Liver (tissue), 9 donors: ENCODE measurements around the gene SORL1. TPM values are rescaled to one million over a fixed set of nuclear protein-coding genes. Genes with fewer than 3 reads are reported as not detected.

Experiments
- DNase-seq: peaks from one replicate; pipeline ENCODE4 v3.0.0-alpha.2; 2017; ENCODE audit warnings: low spot score
- H3K27ac ChIP-seq, 2 donors: one replicate each; pipeline ENCODE4 v1.7.0; 2013; ENCODE audit warnings: inconsistent platforms in 2 of 2, low read length in 2 of 2, control low read depth in 1 of 2, low read depth in 1 of 2, mild to moderate bottlenecking in 1 of 2
- H3K27me3 ChIP-seq, 4 donors: one replicate each; pipeline versions ENCODE4 v1.6.1 to v1.7.0; 2013; ENCODE audit warnings: low read length in 3 of 4, inconsistent platforms in 1 of 4, mild to moderate bottlenecking in 1 of 4, moderate library complexity in 1 of 4; ENCODE audit not compliant: control insufficient read depth in 4 of 4, insufficient read depth in 4 of 4
- H3K36me3 ChIP-seq, 4 donors: one replicate each; pipeline versions ENCODE4 v1.6.1 to v1.7.0; 2013; ENCODE audit warnings: low read length in 3 of 4, mild to moderate bottlenecking in 3 of 4, low read depth in 1 of 4, moderate library complexity in 1 of 4; ENCODE audit not compliant: control insufficient read depth in 4 of 4, insufficient read depth in 3 of 4
- H3K4me1 ChIP-seq, 4 donors: one replicate each; pipeline versions ENCODE4 v1.6.1 to v1.7.0; 2013; ENCODE audit warnings: low read length in 3 of 4, mild to moderate bottlenecking in 3 of 4, moderate library complexity in 1 of 4; ENCODE audit not compliant: control insufficient read depth in 4 of 4, insufficient read depth in 4 of 4
- H3K4me3 ChIP-seq, 3 donors: one replicate each; pipeline versions ENCODE4 v1.6.1 to v1.7.0; 2013; ENCODE audit warnings: low read length in 3 of 3, control low read depth in 1 of 3, low read depth in 1 of 3, mild to moderate bottlenecking in 1 of 3
- H3K9ac ChIP-seq, 2 donors: one replicate each; pipeline ENCODE4 v1.7.0; 2013; ENCODE audit warnings: low read length in 2 of 2, mild to moderate bottlenecking in 2 of 2, moderate library complexity in 2 of 2, control low read depth in 1 of 2, low read depth in 1 of 2
- H3K9me3 ChIP-seq, 4 donors: one replicate each; pipeline versions ENCODE4 v1.6.1 to v1.7.0; 2013; ENCODE audit warnings: low read length in 3 of 4; ENCODE audit not compliant: control insufficient read depth in 4 of 4
- FOXA2 ChIP-seq: IDR thresholded peaks from 2 replicates; pipeline ENCODE4 v1.6.1; 2016; ENCODE audit warnings: antibody characterized with exemption
- GABPA ChIP-seq, 2 donors: IDR thresholded peaks in 1 of 2; conservative IDR thresholded peaks in 1 of 2; 2 replicates each; pipeline ENCODE4 v1.6.1; 2016; ENCODE audit warnings: antibody characterized with exemption in 2 of 2, mild to moderate bottlenecking in 1 of 2, moderate library complexity in 1 of 2
- HNF4A ChIP-seq, 2 donors: conservative IDR thresholded peaks; 2 replicates each; pipeline ENCODE4 v1.6.1; 2016; ENCODE audit warnings: antibody characterized with exemption in 2 of 2, mild to moderate bottlenecking in 2 of 2
- HNF4G ChIP-seq: IDR thresholded peaks from 2 replicates; pipeline ENCODE4 v1.6.1; 2016; ENCODE audit warnings: antibody characterized with exemption
- JUND ChIP-seq, 2 donors: IDR thresholded peaks; 2 replicates each; pipeline ENCODE4 v1.6.1; 2016; ENCODE audit warnings: antibody characterized with exemption in 2 of 2
- NR2F2 ChIP-seq: IDR thresholded peaks from 2 replicates; pipeline ENCODE4 v1.6.1; 2016; ENCODE audit warnings: antibody characterized with exemption
- RAD21 ChIP-seq, 2 donors: IDR thresholded peaks; 2 replicates each; pipeline ENCODE4 v1.6.1; 2016; ENCODE audit warnings: antibody characterized with exemption in 2 of 2, mild to moderate bottlenecking in 2 of 2
- RXRA ChIP-seq, 2 donors: IDR thresholded peaks; 2 replicates each; pipeline ENCODE4 v1.6.1; 2017 to 2018; ENCODE audit warnings: antibody characterized with exemption in 2 of 2, mild to moderate bottlenecking in 1 of 2
- SP1 ChIP-seq: IDR thresholded peaks from 2 replicates; pipeline ENCODE4 v1.6.1; 2018; ENCODE audit warnings: antibody characterized with exemption, mild to moderate bottlenecking
- TAF1 ChIP-seq: conservative IDR thresholded peaks from 2 replicates; pipeline ENCODE4 v1.6.1; 2016; ENCODE audit warnings: antibody characterized with exemption, mild to moderate bottlenecking
- YY1 ChIP-seq: IDR thresholded peaks from 2 replicates; pipeline ENCODE4 v1.6.1; 2016; ENCODE audit warnings: antibody characterized with exemption, mild to moderate bottlenecking
- ZBTB33 ChIP-seq: IDR thresholded peaks from 2 replicates; pipeline ENCODE4 v1.6.1; 2016; ENCODE audit warnings: antibody characterized with exemption
- WGBS: extraction: QIAGEN DNeasy Blood & Tissue Kit; methylation state at CpG from one replicate; pipeline ENCODE4 v1.1.7; 2013; 5-methylcytosine and 5-hydroxymethylcytosine counted together
- polyA plus RNA-seq, 2 donors: library from polyadenylated mRNA; stranded (reverse) in 1 of 2; unstranded in 1 of 2; fragments of 200-250 nt in 1 of 2; fragments of >200 nt in 1 of 2; fragmentation: Nextera tagmentation in 1 of 2; extraction: Ambion mirVana in 1 of 2; gene quantifications; one replicate each; pipeline versions ENCODE4 v1.2.1 to v1.2.3, GENCODE V29; 2013 to 2015
- total RNA-seq, 2 donors: library from RNA; depleted of rRNA; stranded (reverse); fragments of >200 nt; gene quantifications; one replicate each; pipeline ENCODE4 v1.2.3, GENCODE V29; 2014
- TF ChIP-seq, protein P1 (sequence below): fragments of 150-350 bp; IDR thresholded peaks from 2 replicates; pipeline ENCODE4 v1.5.1; 2017; ENCODE audit warnings: improper control_type of control experiment, low read depth, low read length; ENCODE audit not compliant: missing input control
- TF ChIP-seq, protein P2 (sequence below): IDR thresholded peaks from 2 replicates; pipeline ENCODE4 v1.6.1; 2016; ENCODE audit warnings: antibody characterized with exemption
- TF ChIP-seq, protein P3 (sequence below): IDR thresholded peaks from 2 replicates; pipeline ENCODE4 v1.6.1; 2016; ENCODE audit warnings: antibody characterized with exemption, mild to moderate bottlenecking
- donor health status: healthy.
- donor health status: healthy.
- donor health status: healthy.
- donor health status: healthy.
- donor health status: healthy.

SORL1 gene
- total and polyA plus RNA-seq, 4 donors = 14.6 to 124 (median 25.4) TPM

GRCh38 chr11:121576531-121576930, 124.4 kb downstream of the SORL1 start (continued):
- TF ChIP-seq, protein P1, sequence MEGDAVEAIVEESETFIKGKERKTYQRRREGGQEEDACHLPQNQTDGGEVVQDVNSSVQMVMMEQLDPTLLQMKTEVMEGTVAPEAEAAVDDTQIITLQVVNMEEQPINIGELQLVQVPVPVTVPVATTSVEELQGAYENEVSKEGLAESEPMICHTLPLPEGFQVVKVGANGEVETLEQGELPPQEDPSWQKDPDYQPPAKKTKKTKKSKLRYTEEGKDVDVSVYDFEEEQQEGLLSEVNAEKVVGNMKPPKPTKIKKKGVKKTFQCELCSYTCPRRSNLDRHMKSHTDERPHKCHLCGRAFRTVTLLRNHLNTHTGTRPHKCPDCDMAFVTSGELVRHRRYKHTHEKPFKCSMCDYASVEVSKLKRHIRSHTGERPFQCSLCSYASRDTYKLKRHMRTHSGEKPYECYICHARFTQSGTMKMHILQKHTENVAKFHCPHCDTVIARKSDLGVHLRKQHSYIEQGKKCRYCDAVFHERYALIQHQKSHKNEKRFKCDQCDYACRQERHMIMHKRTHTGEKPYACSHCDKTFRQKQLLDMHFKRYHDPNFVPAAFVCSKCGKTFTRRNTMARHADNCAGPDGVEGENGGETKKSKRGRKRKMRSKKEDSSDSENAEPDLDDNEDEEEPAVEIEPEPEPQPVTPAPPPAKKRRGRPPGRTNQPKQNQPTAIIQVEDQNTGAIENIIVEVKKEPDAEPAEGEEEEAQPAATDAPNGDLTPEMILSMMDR = no peak
- TF ChIP-seq, protein P2, sequence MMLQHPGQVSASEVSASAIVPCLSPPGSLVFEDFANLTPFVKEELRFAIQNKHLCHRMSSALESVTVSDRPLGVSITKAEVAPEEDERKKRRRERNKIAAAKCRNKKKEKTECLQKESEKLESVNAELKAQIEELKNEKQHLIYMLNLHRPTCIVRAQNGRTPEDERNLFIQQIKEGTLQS = no peak
- TF ChIP-seq SP1 = no peak
- TF ChIP-seq JUND (IDR thresholded peaks at IDR 0.05) = no peak

- DNase-seq = no peak
- H3K4me1 ChIP-seq = peaks cover 0 to 30% (median 2%) of the 10 kb centered on the region in 4 donors
- H3K4me3 ChIP-seq = no peak overlapping the region
- WGBS = 82% methylated on average over 16 of the region's 16 CpGs
- TF ChIP-seq ZBTB33 (no peak), TAF1 (no peak), SP1 (no peak), HNF4A (conservative IDR thresholded peaks at IDR 0.05) (no peak), RAD21 (IDR thresholded peaks at IDR 0.05) (no peak), GABPA (IDR thresholded peaks at IDR 0.05 in 1 of 2, conservative IDR thresholded peaks at IDR 0.05 in 1 of 2) (no peak), HNF4G (no peak), YY1 (no peak), RXRA (IDR thresholded peaks at IDR 0.05) (no peak), JUND (IDR thresholded peaks at IDR 0.05) (no peak), NR2F2 (no peak), FOXA2 (no peak)
- TF ChIP-seq, protein P2 = no peak
- TF ChIP-seq, protein P1 = no peak
- TF ChIP-seq, protein P3, sequence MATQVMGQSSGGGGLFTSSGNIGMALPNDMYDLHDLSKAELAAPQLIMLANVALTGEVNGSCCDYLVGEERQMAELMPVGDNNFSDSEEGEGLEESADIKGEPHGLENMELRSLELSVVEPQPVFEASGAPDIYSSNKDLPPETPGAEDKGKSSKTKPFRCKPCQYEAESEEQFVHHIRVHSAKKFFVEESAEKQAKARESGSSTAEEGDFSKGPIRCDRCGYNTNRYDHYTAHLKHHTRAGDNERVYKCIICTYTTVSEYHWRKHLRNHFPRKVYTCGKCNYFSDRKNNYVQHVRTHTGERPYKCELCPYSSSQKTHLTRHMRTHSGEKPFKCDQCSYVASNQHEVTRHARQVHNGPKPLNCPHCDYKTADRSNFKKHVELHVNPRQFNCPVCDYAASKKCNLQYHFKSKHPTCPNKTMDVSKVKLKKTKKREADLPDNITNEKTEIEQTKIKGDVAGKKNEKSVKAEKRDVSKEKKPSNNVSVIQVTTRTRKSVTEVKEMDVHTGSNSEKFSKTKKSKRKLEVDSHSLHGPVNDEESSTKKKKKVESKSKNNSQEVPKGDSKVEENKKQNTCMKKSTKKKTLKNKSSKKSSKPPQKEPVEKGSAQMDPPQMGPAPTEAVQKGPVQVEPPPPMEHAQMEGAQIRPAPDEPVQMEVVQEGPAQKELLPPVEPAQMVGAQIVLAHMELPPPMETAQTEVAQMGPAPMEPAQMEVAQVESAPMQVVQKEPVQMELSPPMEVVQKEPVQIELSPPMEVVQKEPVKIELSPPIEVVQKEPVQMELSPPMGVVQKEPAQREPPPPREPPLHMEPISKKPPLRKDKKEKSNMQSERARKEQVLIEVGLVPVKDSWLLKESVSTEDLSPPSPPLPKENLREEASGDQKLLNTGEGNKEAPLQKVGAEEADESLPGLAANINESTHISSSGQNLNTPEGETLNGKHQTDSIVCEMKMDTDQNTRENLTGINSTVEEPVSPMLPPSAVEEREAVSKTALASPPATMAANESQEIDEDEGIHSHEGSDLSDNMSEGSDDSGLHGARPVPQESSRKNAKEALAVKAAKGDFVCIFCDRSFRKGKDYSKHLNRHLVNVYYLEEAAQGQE = no peak
- H3K36me3 ChIP-seq = peaks cover 6 to 25% (median 19%) of the 10 kb centered on the region in 4 donors
- no peaks in the 10 kb centered on the region for H3K9me3 ChIP-seq
- no peak overlapping the region for H3K9ac ChIP-seq
- peak overlapping the region; percentile 28 to 86 for H3K27ac ChIP-seq
- H3K27me3 ChIP-seq = no peaks in the 10 kb centered on the region
Measured at GRCh38 chr11:121577106-121577848, 125.2 kb downstream of the SORL1 start.
